Thoracic aorta (tissue), 2 donors: ENCODE data around the gene ZNRD2. TPM values are rescaled to one million over a fixed set of nuclear protein-coding genes. Genes with fewer than 3 reads are reported as not detected.

Experiments used
- ATAC-seq: fragments of 150-250 bp; one replicate; pipeline ENCODE4 v1.8.0; 2017; ENCODE audit warnings: low read depth; ENCODE audit not compliant: insufficient number of reproducible peaks, low FRiP score
- DNase-seq: peaks from one replicate; pipeline ENCODE4 v3.0.0-alpha.2; 2020; ENCODE audit warnings: low spot score
- H3K27ac ChIP-seq, 2 donors: fragments of 200-600 bp; sonication (generic); 1 replicate in 1 of 2; 2 replicates in 1 of 2; pipeline ENCODE4 v1.5.1; 2016; ENCODE audit warnings: mild to moderate bottlenecking in 2 of 2, moderate library complexity in 2 of 2
- H3K27me3 ChIP-seq: fragments of 200-600 bp; sonication (generic); replicated peaks from 2 replicates; pipeline ENCODE4 v1.6.0; 2016; ENCODE audit warnings: mild to moderate bottlenecking; ENCODE audit not compliant: insufficient read depth
- H3K36me3 ChIP-seq: fragments of 200-600 bp; sonication (generic); one replicate; pipeline ENCODE4 v1.5.1; 2016
- H3K4me1 ChIP-seq, 2 donors: fragments of 200-600 bp; sonication (generic); 1 replicate in 1 of 2; 2 replicates in 1 of 2; pipeline versions ENCODE4 v1.5.1 to v1.6.0; 2016; ENCODE audit warnings: low read depth in 2 of 2, mild to moderate bottlenecking in 1 of 2; ENCODE audit not compliant: control insufficient read depth in 1 of 2
- H3K4me3 ChIP-seq: fragments of 200-600 bp; sonication (generic); 2 replicates; pipeline ENCODE4 v1.5.1; 2016; ENCODE audit warnings: mild to moderate bottlenecking
- H3K9me3 ChIP-seq: fragments of 200-600 bp; sonication (generic); 2 replicates; pipeline ENCODE4 v1.5.1; 2016
- total RNA-seq, 2 donors: library from RNA; depleted of rRNA; stranded (reverse); fragments of >200 nt; gene quantifications; one replicate each; pipeline versions ENCODE4 v1.1.0 to v1.2.3, GENCODE V29; 2016
- TF ChIP-seq, protein P1 (sequence below): fragments of 200-600 bp; sonication (generic); IDR thresholded peaks from one replicate; pipeline ENCODE4 v1.5.1; 2019; ENCODE audit warnings: antibody characterized with exemption

The ZNRD2 gene
- total RNA-seq, 2 donors from 2014 or later: 38.4 to 51.7 TPM

DNA sequence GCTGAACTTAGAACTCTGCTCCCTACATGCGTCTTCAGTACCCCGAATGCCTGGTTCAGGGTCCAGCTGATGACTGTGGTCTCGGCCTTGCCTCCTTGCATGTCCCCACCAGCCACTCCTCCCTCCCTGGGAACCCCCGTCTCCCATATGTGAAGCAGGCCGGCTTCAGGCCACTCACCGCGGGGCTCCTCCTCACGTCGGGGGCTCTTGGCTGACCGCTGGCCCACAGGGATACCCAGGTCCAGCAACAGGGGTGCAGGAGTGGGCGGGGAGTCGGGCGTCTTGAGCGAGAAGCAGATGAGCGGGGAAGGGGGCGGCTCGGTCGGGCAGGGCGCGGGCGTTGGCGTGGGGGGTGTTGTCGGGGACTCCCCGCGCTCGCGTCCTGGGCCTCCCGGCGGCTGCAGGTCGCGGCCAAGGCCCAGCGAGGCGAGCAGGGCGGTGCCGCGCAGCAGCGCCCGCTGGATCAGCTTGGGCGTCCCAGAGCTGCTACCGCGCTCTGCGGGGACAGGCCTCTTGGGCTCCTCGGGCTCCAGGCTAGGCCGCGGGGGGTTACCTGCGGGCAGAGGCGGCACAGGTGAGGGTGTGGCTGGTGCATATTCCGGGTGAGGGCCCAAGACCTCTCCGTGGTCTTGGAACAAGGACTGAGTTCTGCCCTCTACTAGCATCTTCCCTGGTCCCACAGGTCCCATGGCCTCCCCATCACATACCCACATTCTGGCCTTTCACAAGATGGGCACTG is 29.1 kb downstream of the ZNRD2 start:
- DNase-seq: no peak
- peaks cover 35% of the 10 kb centered on the region for H3K36me3 ChIP-seq
- no peaks in the 10 kb centered on the region for H3K27me3 ChIP-seq
- no peaks in the 10 kb centered on the region for H3K4me1 ChIP-seq
- no peak overlapping the region for H3K4me3 ChIP-seq
- ATAC-seq: no peak
- H3K9me3 ChIP-seq: no peaks in the 10 kb centered on the region
- TF ChIP-seq, protein P1, sequence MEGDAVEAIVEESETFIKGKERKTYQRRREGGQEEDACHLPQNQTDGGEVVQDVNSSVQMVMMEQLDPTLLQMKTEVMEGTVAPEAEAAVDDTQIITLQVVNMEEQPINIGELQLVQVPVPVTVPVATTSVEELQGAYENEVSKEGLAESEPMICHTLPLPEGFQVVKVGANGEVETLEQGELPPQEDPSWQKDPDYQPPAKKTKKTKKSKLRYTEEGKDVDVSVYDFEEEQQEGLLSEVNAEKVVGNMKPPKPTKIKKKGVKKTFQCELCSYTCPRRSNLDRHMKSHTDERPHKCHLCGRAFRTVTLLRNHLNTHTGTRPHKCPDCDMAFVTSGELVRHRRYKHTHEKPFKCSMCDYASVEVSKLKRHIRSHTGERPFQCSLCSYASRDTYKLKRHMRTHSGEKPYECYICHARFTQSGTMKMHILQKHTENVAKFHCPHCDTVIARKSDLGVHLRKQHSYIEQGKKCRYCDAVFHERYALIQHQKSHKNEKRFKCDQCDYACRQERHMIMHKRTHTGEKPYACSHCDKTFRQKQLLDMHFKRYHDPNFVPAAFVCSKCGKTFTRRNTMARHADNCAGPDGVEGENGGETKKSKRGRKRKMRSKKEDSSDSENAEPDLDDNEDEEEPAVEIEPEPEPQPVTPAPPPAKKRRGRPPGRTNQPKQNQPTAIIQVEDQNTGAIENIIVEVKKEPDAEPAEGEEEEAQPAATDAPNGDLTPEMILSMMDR: no peak
- no peak overlapping the region for H3K27ac ChIP-seq

DNA sequence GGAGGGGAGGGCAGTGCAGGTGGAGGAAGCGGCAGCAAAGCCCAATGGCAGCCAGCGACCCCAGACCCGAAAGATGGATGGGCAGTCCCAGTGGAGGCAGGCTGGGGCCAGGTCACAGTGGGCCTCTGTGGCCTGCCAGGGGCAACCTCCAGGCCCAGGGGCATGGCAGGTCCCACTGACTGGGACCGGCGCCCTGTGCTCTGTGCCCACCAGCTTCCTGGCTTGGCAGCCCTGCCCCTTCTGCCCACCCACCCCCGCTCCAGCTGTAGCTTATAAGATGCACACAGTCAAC is 29.6 kb downstream of the ZNRD2 start:
- Histone ChIP-seq H3K27me3 (no peaks in the 10 kb centered on the region), H3K27ac (no peak overlapping the region), H3K9me3 (no peaks in the 10 kb centered on the region), H3K4me3 (no peak overlapping the region), H3K36me3 (peaks cover 40% of the 10 kb centered on the region), H3K4me1 (no peaks in the 10 kb centered on the region)
- TF ChIP-seq, protein P1: no peak
- no peak for DNase-seq
- ATAC-seq: no peak

DNA sequence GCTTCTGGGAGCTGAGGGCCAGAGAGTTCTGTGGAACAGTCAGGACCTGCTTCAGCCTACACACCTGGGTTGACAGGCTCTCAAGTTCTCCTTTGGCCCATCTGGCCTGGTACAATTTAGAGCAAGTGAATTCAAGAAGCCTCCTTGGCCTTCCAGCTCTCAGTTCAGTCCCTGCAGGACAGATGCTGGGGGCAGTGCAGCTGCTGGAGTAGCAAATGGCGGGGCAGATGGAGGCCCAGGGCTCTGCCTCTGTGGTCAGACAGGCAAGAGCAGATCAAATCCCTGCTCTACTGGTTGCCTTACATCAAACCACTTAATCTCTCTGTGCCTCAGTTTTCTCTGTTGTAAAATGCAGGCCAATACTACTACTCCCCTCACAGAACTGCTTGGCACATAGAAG is 34.0 kb downstream of the ZNRD2 start:
- Histone ChIP-seq H3K36me3 (peaks cover 46% of the 10 kb centered on the region), H3K4me1 (peaks cover 0 to 16% of the 10 kb centered on the region in 2 donors), H3K27ac (no peak overlapping the region), H3K4me3 (no peak overlapping the region), H3K9me3 (no peaks in the 10 kb centered on the region), H3K27me3 (no peaks in the 10 kb centered on the region)
- no peak for ATAC-seq
- DNase-seq: no peak
- TF ChIP-seq, protein P1: no peak

DNA sequence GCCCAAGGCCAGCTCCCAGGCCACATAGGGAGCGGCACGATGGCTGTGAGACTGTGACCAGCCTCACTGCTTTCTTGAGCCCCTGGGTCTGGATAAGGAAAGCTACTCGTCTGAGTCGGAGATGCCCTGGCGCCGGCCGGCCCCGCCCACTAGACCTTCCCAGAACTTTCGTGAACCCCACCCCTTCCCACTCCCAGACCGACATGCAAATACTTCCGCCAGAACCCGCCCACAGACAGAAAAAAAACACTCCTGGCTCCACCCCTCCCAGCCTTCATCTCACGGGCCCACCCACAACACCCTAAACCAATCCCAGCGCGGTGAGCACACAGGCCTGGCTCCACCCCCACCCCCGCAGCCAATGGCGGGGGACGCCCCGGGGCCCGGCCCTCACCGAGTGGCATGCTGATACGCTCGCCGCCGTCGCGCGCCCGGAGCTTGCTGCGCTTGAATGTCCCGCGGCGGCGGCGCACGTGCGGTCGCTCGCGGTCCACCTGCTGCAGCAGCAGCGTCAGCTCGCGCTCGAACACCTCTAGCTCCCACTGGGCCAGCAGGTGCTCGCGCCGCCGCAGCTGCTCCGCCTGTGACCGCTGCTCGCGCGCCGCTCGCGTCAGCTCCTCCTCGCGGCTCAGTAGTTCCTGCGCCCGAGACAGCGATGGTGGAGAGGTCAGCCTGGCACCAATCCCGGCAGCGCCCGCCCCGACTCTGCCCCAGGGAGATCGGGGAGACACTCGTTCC is 36.8 kb downstream of the ZNRD2 start:
- Histone ChIP-seq H3K27ac (peak overlapping the region; percentile 69 to 83), H3K4me3 (peak overlapping the region; percentile 44), H3K27me3 (no peaks in the 10 kb centered on the region), H3K36me3 (peaks cover 44% of the 10 kb centered on the region), H3K4me1 (peaks cover 4 to 42% of the 10 kb centered on the region in 2 donors), H3K9me3 (no peaks in the 10 kb centered on the region)
- ATAC-seq (peak; percentile 71), DNase-seq (peak; percentile 85)
- TF ChIP-seq, protein P1: no peak

DNA sequence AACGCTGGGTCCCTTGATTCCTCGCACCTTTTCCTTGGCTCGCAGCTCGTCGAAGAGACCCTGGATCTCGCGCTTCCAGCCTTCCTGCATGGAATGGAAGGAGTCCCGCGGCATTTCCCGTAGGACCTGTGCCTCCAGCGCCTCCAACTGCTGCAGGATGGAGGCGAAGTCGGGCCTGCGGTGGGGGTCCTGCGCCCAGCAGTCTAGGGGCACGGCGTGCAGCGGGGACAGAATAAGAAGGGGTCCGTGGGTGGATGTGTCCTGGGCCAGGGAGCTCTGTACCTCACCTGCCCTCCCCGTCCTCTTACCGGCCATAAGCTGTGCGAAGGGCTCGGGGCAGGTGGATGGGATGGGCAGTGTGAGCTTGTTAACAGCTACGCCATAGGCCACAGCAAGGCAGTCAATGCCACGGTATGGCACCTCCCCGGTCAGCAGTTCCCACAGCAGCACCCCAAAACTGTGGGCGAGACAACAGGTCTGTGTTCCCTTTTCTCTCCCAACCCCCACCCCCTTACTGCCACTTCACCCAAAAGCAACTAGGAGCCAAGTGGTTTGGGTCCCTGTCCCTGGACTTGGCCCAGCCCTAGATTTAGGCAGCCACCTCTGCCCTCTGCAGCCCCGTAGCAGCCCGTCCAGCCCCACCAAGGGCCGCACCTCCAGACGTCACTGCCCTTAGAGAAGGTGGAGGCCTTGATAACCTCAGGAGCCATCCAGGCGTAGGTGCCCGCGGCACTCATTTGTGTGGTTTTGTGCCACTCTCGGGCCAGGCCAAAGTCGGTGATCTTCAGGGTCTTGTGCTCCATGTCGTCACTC is 37.5 kb downstream of the ZNRD2 start:
- H3K27me3 ChIP-seq: no peaks in the 10 kb centered on the region
- peak overlapping the region; percentile 5 to 64 for H3K27ac ChIP-seq
- H3K9me3 ChIP-seq: no peaks in the 10 kb centered on the region
- peaks cover 43% of the 10 kb centered on the region for H3K36me3 ChIP-seq
- ATAC-seq (no peak), DNase-seq (no peak)
- peaks cover 11 to 49% of the 10 kb centered on the region in 2 donors for H3K4me1 ChIP-seq
- H3K4me3 ChIP-seq: peak overlapping the region; percentile 44
- TF ChIP-seq, protein P1: no peak
